GM10248 (cell line): ENCODE data around the gene RHOBTB1.

Experiments used
- CTCF ChIA-PET: fragments of 300-600 bp; sonication (Branson Sonifier 250); formaldehyde crosslinking; extraction: SDS; loops from one replicate; lab custom pipeline; 2021; ENCODE audit warnings: antibody characterized with exemption; lab: Yijun Ruan, JAX
- POLR2A ChIA-PET: fragments of 350-650 bp; sonication (Branson Sonifier 250); formaldehyde crosslinking; extraction: SDS; loops from one replicate; lab custom pipeline; 2020; ENCODE audit warnings: antibody characterized with exemption; lab: Yijun Ruan, JAX
- DNase-seq: peaks from one replicate; pipeline ENCODE4 v3.0.0; 2012; ENCODE audit errors: extremely low spot score
- TF ChIP-seq, protein P1 (sequence below): IDR thresholded peaks from 2 replicates; pipeline ENCODE4 v1.5.1; 2012; ENCODE audit warnings: mild to moderate bottlenecking, low read depth; ENCODE audit errors: extremely low read depth, missing control alignments, control extremely low read depth

RHOBTB1 gene

DNA sequence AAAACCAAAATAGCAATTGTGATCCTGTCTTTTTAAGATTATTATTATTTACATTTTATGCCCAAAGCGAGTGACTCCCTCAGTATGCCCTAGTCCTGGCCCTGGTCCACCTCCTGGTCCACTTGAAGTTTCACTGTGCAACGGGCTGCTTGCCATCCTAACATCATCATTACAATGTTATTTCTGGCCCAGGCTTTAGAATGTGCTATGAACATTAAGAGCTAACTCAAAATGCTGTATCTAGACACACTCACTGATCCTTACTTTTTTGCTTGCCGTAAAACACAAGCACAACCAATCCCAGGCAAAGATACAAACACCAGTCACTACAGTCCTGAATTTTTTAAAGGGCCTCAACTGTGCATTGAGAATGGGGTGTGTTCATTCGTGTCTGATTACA lies 38.4 kb downstream of the RHOBTB1 start:
- ChIA-PET POLR2A (no interaction called here), CTCF (interaction anchor here (0.9 to 1.1 kb wide), 2 partner anchors 13 to 19 kb away, joined by 3 to 4 read pairs; no protein-coding TSS in a partner anchor)
- TF ChIP-seq, protein P1, sequence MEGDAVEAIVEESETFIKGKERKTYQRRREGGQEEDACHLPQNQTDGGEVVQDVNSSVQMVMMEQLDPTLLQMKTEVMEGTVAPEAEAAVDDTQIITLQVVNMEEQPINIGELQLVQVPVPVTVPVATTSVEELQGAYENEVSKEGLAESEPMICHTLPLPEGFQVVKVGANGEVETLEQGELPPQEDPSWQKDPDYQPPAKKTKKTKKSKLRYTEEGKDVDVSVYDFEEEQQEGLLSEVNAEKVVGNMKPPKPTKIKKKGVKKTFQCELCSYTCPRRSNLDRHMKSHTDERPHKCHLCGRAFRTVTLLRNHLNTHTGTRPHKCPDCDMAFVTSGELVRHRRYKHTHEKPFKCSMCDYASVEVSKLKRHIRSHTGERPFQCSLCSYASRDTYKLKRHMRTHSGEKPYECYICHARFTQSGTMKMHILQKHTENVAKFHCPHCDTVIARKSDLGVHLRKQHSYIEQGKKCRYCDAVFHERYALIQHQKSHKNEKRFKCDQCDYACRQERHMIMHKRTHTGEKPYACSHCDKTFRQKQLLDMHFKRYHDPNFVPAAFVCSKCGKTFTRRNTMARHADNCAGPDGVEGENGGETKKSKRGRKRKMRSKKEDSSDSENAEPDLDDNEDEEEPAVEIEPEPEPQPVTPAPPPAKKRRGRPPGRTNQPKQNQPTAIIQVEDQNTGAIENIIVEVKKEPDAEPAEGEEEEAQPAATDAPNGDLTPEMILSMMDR = no peak
- DNase-seq = no peak

DNA sequence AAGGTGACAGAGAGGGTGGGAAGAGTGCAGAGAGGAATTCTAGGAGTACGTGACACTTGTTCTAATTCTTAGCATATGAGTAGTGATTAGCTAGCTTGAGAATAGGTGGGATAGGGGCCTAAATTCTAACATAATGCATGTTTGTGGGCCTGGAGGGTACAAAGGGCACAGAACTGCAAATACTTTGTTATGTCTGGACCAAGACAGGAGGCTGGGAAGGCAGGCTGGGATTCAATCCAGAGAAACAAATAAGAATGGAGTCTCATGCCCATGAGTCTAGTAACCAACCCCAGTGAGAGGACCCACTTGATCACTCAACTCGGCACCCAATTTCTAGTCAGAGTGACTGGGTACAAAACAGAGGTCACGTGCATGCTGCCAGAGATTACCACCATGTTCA lies 40.9 kb downstream of the RHOBTB1 start:
- ChIA-PET POLR2A (no interaction called here), CTCF (no interaction called here)
- TF ChIP-seq, protein P1 = no peak
- no peak for DNase-seq

DNA sequence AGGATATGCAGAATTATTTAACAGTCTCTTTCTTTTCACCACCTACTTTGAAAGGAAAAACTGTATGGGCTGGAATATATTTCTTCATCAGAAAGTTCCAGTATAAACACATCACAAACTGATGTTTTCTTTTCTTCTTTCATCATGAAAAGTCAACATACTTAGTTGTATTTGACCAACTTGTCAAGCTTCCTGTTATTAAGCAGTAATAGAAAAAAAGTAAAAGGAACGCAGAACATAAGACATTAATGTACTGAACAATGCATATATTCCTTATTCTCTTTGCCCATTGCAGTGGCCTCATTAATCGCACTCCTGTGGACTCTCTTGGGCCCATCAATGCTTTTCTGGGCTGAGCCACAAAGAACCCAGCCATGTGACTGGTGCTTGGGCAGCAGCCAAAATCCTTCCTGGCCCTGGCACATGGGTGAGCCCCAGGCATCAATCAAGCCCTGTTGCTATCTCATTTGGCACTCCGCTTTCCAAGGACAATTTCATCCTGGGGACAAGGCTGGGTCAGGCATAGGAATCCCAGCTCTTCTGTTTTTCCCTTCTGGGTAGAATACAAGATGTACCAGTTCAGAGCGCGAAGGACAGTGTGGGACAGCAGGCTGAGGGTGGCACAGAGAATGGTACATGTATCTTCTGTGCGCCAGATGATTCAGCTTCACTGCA lies 42.3 kb downstream of the RHOBTB1 start:
- TF ChIP-seq, protein P1 = no peak
- ChIA-PET CTCF (no interaction called here), POLR2A (no interaction called here)
- DNase-seq = no peak

DNA sequence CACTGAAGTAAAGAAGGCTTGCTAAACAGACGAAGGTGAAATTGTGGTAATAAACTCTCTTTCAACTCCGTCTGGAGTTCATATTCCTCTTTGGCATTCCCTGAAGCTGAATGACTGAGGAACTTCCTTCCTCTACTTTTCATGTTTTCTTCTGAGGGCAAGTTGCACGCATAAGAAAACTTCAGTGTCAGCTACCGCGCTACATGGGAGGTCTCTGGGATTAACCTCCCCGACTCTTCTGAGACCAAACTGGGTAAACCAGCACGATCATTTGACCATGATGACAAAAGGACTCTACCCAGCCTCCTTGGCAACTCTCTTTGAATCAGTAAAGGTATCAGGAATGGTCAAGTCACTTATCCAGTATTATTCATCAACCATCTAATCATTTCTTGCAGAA lies 44.7 kb downstream of the RHOBTB1 start:
- DNase-seq = no peak
- ChIA-PET CTCF (no interaction called here), POLR2A (no interaction called here)
- TF ChIP-seq, protein P1 = no peak

DNA sequence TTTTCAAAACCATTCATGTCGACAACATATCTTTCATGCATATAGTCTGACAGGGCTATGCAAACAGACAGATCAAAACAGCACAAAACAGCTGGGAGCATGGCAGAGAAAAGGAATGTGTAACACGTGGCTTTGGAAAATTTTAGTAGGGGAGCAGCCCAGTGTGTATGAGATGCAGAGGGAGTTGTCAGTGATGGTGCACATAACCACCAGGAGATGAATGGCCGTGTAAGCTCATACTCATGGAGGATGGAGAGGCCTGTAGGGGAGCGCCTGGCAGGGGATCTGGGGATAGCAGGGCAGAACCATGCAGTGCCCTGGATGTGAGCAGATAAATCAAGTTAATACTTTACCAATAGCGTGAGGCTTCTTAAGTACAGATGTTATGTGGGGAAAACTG lies 45.7 kb downstream of the RHOBTB1 start:
- POLR2A ChIA-PET = no interaction called here
- DNase-seq = no peak
- TF ChIP-seq, protein P1 = no peak
- CTCF ChIA-PET = interaction anchor here (0.9 kb wide), 1 partner anchor 9 kb away, joined by 4 read pairs; no protein-coding TSS in a partner anchor

DNA sequence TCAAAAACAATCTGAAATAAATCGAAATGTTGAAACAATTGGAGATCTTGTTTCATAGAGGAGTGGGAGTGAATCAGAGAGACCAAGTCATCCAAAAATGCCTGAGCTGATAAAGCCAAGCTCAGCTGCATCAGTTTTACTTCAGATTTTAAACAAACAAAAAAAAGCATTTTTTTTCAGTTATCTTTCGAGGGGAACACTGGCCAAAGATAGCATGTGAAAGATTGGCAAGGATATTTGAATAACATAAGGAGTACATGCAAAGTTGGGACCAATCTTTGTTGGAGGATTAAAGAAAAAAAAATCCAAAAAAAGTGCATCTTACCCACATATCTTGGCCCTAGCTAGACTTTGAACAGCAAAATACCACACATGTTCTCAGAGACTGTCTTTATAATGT lies 47.2 kb downstream of the RHOBTB1 start:
- CTCF ChIA-PET = interaction anchor here (0.9 to 1.2 kb wide), 2 partner anchors 12 to 13 kb away, joined by 3 to 4 read pairs; no protein-coding TSS in a partner anchor
- DNase-seq = no peak
- TF ChIP-seq, protein P1 = no peak
- POLR2A ChIA-PET = no interaction called here
